GM12875 (cell line): ENCODE measurements around the gene ENTREP1.

Experiments
- H3K4me3 ChIP-seq: one replicate; pipeline ENCODE4 v1.5.1; 2011; ENCODE audit warnings: low read depth, low read length, control low read depth
- CTCF ChIP-seq: IDR thresholded peaks from 2 replicates; pipeline ENCODE4 v1.5.1; 2011; ENCODE audit warnings: low read depth, mild to moderate bottlenecking, control low read depth, inconsistent platforms, low read length, moderate library complexity, borderline replicate concordance; ENCODE audit not compliant: insufficient read depth

The ENTREP1 gene

GRCh38 chr9:69391487-69391886, 66.5 kb downstream of the ENTREP1 start:
- TF ChIP-seq CTCF, result no peak
- no peak overlapping the region for H3K4me3 ChIP-seq

GRCh38 chr9:69391946-69392345, 66.9 kb downstream of the ENTREP1 start:
- no peak overlapping the region for H3K4me3 ChIP-seq
- no peak for TF ChIP-seq CTCF

- no peak for TF ChIP-seq CTCF
- no peak overlapping the region for H3K4me3 ChIP-seq
These were observed 67.8 kb downstream of the ENTREP1 start for GRCh38 chr9:69392826-69393225.

DNA sequence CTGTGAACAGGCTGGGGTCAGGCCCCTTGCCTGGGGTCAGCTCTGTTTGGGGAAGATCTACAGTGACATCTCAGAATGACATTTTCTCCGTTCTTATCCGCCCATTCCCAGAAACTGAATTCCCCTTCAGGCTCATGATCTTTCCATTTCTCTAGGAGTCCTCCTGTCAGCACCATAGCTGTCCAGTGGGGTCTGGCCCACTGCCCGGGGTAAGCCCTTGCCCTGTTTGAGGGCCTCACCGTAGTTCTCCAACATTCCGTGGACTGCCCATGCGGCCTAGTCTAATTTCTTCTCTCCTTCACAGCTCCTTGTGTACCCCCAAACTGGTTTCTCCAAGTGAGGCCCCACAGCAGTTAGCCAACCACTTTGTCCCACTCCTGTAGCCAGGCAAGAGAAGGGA, 68.4 kb downstream of the ENTREP1 start:
- no peak for TF ChIP-seq CTCF
- H3K4me3 ChIP-seq, result no peak overlapping the region

- H3K4me3 ChIP-seq, result no peak overlapping the region
- no peak for TF ChIP-seq CTCF
These were observed 70.7 kb downstream of the ENTREP1 start for GRCh38 chr9:69395718-69396117.

DNA sequence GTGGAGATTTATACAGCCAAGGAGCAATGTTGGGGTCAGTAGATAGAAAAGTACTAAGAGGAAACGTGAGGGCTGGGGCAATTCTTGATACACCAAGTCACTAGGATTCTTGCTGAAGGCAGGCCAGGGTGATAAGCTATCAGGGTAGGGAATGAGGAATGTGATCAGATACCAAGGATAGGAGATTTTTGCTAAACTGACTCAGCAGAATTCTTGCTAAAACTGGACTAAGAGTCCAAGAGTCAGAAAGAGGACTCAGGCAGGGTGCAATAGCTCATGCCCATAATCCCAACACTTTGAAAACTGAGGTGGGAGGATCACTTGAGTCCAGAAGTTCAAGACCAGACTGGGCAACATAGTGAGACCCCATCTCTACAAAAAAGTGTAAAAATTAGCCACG, 71.7 kb downstream of the ENTREP1 start:
- H3K4me3 ChIP-seq, result no peak overlapping the region
- TF ChIP-seq CTCF, result no peak

DNA sequence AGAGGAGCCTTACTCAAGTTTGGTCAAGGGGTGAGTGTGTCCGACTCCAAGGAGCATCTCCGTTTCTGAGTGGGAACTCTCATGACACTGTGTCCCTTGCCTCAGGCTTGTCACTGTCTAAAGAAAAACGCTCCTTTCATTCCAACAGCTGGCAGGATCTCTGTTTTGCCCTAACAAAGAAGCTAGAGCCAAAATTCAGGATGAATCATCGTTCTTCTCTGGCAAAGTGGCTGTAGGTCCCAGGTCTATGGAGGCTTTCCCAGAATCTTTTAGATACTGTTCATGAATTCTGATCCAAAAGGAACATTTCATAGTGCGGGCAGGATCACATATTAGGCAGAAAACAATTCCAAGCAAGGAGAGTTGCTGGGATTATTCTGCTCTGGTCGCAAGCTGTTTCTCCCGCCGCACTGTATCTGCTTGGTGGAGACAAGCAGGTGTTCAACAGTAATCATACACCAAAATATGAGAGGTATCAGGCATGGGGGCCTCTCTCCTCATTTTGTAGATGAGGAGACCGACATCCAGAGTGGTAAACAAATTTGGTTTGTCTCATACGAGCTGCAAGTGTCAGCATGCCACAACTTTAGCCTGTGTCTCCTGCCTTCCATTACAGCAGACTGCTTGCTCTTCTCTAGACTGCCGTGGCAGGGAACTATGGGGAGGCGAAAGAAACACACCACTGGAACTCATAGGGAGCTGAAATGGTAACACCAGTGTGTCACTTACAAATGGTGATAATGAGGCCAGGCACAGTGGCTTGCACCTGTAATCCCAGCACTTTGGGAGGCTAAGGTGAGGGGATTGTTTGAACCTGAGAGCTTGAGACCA, 72.6 kb downstream of the ENTREP1 start:
- no peak for TF ChIP-seq CTCF
- H3K4me3 ChIP-seq, result no peak overlapping the region
